Neutrophil (primary cell): ENCODE results near the gene PCSK6.

ENCODE experiments used
- H3K27ac ChIP-seq: fragments of 200-600 bp; sonication (generic); 2 replicates; pipeline ENCODE4 v1.5.1; 2016; ENCODE audit warnings: mild to moderate bottlenecking, moderate library complexity
- H3K27me3 ChIP-seq: fragments of 200-600 bp; sonication (generic); 2 replicates; pipeline ENCODE4 v1.6.0; 2016; ENCODE audit warnings: mild to moderate bottlenecking
- H3K36me3 ChIP-seq: fragments of 200-600 bp; sonication (generic); 2 replicates; pipeline ENCODE4 v1.5.1; 2017
- H3K4me1 ChIP-seq, 2 experiments: fragments of 200-600 bp in 1 of 2; sonication (generic) in 1 of 2; 1 replicate in 1 of 2; 2 replicates in 1 of 2; pipeline versions ENCODE4 v1.5.1 to v1.6.1; 2013 to 2016; ENCODE audit warnings: low read depth in 1 of 2, low read length in 1 of 2, mild to moderate bottlenecking in 1 of 2, moderate library complexity in 1 of 2; ENCODE audit not compliant: control insufficient read depth in 1 of 2, insufficient read depth in 1 of 2
- H3K4me3 ChIP-seq, 2 experiments: fragments of 200-600 bp in 1 of 2; sonication (generic) in 1 of 2; 1 replicate in 1 of 2; 2 replicates in 1 of 2; pipeline ENCODE4 v1.5.1; 2013 to 2016; ENCODE audit warnings: low read depth in 1 of 2, low read length in 1 of 2, mild to moderate bottlenecking in 1 of 2, moderate library complexity in 1 of 2
- H3K9me3 ChIP-seq: fragments of 200-600 bp; sonication (generic); 2 replicates; pipeline ENCODE4 v1.5.1; 2016
- TF ChIP-seq, protein P1 (sequence below): fragments of 200-600 bp; sonication (generic); IDR thresholded peaks from 2 replicates; pipeline ENCODE4 v1.5.1; 2016; ENCODE audit warnings: antibody characterized with exemption

Gene PCSK6

DNA sequence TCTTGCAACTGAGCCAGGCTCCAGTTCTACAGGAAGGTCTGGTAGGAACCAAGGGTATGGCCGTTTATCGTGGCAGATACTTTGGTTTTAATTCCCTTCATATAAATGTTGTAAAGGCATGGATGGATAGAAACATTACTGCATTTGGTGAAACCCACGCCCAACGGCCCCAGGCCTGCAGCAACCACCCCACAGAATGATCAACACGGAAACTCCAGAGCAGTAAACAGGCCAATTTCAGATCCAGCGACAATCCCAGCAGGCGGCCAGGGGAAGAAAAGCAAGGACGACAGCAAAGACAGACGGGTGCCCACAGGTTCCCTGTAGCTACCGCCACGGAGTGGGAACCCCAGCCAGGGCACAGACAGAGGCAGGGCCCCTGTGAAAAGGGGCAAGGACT is 32.6 kb upstream of the PCSK6 start:
- Histone ChIP-seq H3K4me1 (peaks cover 24 to 25% of the 10 kb centered on the region in 2 experiments), H3K4me3 (no peak overlapping the region), H3K36me3 (no peaks in the 10 kb centered on the region), H3K27me3 (peaks cover under 1% of the 10 kb centered on the region), H3K27ac (peak overlapping the region; percentile 72), H3K9me3 (peaks cover 4% of the 10 kb centered on the region)
- TF ChIP-seq, protein P1, sequence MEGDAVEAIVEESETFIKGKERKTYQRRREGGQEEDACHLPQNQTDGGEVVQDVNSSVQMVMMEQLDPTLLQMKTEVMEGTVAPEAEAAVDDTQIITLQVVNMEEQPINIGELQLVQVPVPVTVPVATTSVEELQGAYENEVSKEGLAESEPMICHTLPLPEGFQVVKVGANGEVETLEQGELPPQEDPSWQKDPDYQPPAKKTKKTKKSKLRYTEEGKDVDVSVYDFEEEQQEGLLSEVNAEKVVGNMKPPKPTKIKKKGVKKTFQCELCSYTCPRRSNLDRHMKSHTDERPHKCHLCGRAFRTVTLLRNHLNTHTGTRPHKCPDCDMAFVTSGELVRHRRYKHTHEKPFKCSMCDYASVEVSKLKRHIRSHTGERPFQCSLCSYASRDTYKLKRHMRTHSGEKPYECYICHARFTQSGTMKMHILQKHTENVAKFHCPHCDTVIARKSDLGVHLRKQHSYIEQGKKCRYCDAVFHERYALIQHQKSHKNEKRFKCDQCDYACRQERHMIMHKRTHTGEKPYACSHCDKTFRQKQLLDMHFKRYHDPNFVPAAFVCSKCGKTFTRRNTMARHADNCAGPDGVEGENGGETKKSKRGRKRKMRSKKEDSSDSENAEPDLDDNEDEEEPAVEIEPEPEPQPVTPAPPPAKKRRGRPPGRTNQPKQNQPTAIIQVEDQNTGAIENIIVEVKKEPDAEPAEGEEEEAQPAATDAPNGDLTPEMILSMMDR, result no peak

DNA sequence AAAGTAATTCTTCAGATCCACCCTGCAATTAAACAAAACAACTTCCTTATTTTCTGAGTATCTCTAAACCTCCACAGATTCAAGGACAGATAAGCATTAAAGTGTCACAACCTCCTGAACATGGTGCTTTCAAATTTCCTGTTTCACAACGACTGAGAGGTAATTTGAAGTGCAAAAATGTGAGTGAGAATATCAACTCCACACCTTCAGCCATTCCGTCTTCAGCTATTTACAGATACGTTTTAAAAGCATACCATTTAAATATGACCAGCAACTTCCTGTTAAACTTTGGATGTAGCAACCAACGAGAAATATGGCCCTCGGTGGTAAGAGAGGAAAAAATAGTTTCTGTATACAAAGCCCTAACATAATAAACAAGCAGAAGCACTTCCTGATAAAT is 32.1 kb upstream of the PCSK6 start:
- H3K27ac ChIP-seq, result peak overlapping the region; percentile 72
- no peaks in the 10 kb centered on the region for H3K36me3 ChIP-seq
- peaks cover 9% of the 10 kb centered on the region for H3K9me3 ChIP-seq
- no peaks in the 10 kb centered on the region for H3K27me3 ChIP-seq
- peaks cover 22 to 23% of the 10 kb centered on the region in 2 experiments for H3K4me1 ChIP-seq
- H3K4me3 ChIP-seq, result peak overlapping the region; percentile 6 to 13
- TF ChIP-seq, protein P1, result no peak

DNA sequence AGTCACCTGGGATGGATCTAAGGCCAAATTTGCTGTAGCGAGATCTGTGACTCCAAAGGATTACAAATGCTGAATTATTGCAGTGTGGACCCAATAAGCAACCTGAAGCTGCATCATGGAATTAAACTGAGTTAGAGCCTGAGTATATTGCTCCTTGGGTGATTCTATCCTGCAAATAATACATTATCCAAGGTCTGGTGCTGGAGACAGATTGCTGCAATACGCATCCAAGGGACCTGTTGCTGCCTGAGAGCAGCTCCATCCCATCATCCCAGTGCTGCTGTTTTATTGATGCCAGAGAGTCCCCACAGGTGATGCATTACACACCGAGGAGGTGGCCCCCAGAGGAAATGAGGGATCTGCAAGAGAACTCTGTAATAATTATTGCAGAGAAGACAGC is 31.6 kb upstream of the PCSK6 start:
- Histone ChIP-seq H3K27me3 (no peaks in the 10 kb centered on the region), H3K4me3 (peak overlapping the region; percentile 6 to 13), H3K27ac (peak overlapping the region; percentile 72), H3K36me3 (no peaks in the 10 kb centered on the region), H3K4me1 (peaks cover 22 to 23% of the 10 kb centered on the region in 2 experiments), H3K9me3 (peaks cover 13% of the 10 kb centered on the region)
- TF ChIP-seq, protein P1, result no peak

DNA sequence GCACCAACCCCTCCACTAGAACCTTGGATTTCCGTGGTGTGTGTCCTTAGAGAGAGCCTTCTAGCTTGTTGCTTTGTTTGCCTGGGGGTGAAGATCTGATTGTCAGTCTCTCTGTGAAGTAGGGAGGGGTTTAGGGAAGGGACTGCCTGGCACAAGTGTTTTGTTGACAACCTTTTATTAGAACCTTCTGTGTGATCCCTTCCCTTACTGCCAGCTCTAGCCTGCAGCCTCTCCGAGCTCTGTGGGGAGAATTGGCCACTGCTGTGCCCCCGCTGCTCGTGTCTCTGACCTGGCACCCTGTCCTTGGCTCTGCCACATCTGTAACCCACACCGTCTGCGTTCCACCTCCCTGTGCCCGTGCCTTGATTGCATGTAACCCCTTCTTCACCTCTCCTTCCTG is 30.9 kb upstream of the PCSK6 start:
- TF ChIP-seq, protein P1, result no peak
- no peaks in the 10 kb centered on the region for H3K27me3 ChIP-seq
- no peak overlapping the region for H3K4me3 ChIP-seq
- no peak overlapping the region for H3K27ac ChIP-seq
- no peaks in the 10 kb centered on the region for H3K36me3 ChIP-seq
- peaks cover 13% of the 10 kb centered on the region for H3K9me3 ChIP-seq
- H3K4me1 ChIP-seq, result peaks cover 22 to 23% of the 10 kb centered on the region in 2 experiments

DNA sequence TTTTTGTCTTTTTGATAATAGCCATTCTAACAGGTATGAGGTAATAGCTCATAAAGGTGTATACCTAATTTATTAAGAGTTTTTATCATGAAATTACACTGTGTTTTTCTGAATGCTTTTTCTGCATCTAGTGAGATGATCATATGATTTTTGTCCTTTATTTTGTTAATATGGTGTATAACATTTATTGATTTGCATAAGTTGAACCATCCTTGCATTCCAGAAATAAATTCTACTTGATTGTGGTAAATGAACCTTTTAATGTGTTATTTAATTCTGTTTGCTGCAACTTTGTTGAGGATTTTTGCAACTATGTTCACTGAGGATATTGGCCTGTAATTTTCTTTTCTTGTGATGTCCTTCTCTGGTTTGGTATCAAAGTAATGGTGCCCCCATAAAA is 28.0 kb upstream of the PCSK6 start:
- TF ChIP-seq, protein P1, result no peak
- Histone ChIP-seq H3K4me1 (peaks cover 22% of the 10 kb centered on the region in 2 experiments), H3K9me3 (peaks cover 13% of the 10 kb centered on the region), H3K27ac (no peak overlapping the region), H3K27me3 (peaks cover 3% of the 10 kb centered on the region), H3K4me3 (no peak overlapping the region), H3K36me3 (no peaks in the 10 kb centered on the region)

DNA sequence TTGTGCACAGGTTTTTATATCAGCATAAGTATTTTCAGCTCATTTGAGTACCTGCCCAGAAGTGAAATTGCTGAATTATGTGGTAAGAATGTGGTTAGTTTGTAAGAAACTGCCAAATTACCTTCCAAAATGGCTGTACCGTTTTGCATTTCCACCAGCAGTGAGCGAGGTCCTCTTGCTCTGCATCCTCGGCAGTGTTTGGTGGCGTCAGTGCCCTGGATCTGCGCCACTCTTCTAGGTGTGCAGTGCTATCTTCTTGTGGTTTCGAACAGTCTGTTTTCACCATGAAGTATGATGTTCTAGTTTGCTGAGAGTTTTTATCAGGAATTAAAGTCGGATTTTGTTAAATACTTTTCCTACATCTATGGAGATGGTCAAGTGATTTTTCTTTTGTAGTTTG is 24.8 kb upstream of the PCSK6 start:
- H3K27me3 ChIP-seq, result peaks cover 16% of the 10 kb centered on the region
- TF ChIP-seq, protein P1, result no peak
- H3K9me3 ChIP-seq, result peaks cover 13% of the 10 kb centered on the region
- H3K4me1 ChIP-seq, result no peaks in the 10 kb centered on the region
- no peak overlapping the region for H3K27ac ChIP-seq
- no peak overlapping the region for H3K4me3 ChIP-seq
- H3K36me3 ChIP-seq, result no peaks in the 10 kb centered on the region
